Mesendoderm (in vitro differentiated cells): ENCODE measurements around the gene LPA.
"Not testable (repeated sequence)": the region's sequence is repeated elsewhere in the genome, so short reads cannot be mapped to it uniquely, and the experiment has no call there.

Experiments used
- DNase-seq: peaks from one replicate; pipeline ENCODE4 v3.0.0; 2013
- H2AK5ac ChIP-seq: 2 replicates; pipeline ENCODE4 v1.6.1; 2013; ENCODE audit warnings: low read length, inconsistent platforms
- H2BK120ac ChIP-seq: 2 replicates; pipeline ENCODE4 v1.6.1; 2013; ENCODE audit warnings: low read depth, mild to moderate bottlenecking, low read length, moderate library complexity, mixed read lengths
- H2BK15ac ChIP-seq: replicated peaks from 2 replicates; pipeline ENCODE4 v1.6.1; 2013; ENCODE audit warnings: low read depth, mild to moderate bottlenecking, moderate library complexity
- H2BK5ac ChIP-seq: 2 replicates; pipeline ENCODE4 v1.6.1; 2013; ENCODE audit warnings: low read length, inconsistent platforms
- H3K18ac ChIP-seq: 2 replicates; pipeline ENCODE4 v1.6.1; 2013; ENCODE audit warnings: mild to moderate bottlenecking, low read length, mixed read lengths
- H3K23ac ChIP-seq: one replicate; pipeline ENCODE4 v1.6.1; 2013; ENCODE audit warnings: low read length
- H3K27ac ChIP-seq: 2 replicates; pipeline ENCODE4 v1.5.1; 2013; ENCODE audit warnings: low read depth, mild to moderate bottlenecking, inconsistent platforms, low read length, moderate library complexity
- H3K27me3 ChIP-seq: 2 replicates; pipeline ENCODE4 v1.6.1; 2013; ENCODE audit warnings: low read length, control low read depth, mild to moderate bottlenecking, inconsistent platforms; ENCODE audit not compliant: insufficient read depth, poor library complexity
- H3K36me3 ChIP-seq: 2 replicates; pipeline ENCODE4 v1.6.1; 2013; ENCODE audit warnings: low read length, inconsistent platforms; ENCODE audit not compliant: control insufficient read depth, insufficient read depth
- H3K4ac ChIP-seq: one replicate; pipeline ENCODE4 v1.6.1; 2013; ENCODE audit warnings: low read depth, mild to moderate bottlenecking, low read length, moderate library complexity
- H3K4me1 ChIP-seq: 2 replicates; pipeline ENCODE4 v1.6.1; 2013; ENCODE audit warnings: low read depth, low read length, inconsistent platforms; ENCODE audit not compliant: control insufficient read depth
- H3K4me2 ChIP-seq: 2 replicates; pipeline ENCODE4 v1.6.1; 2013; ENCODE audit warnings: low read length
- H3K4me3 ChIP-seq: 2 replicates; pipeline ENCODE4 v1.5.1; 2013; ENCODE audit warnings: mild to moderate bottlenecking, low read length
- H3K56ac ChIP-seq: one replicate; pipeline ENCODE4 v1.6.1; 2013; ENCODE audit warnings: low read length
- H3K79me1 ChIP-seq: 2 replicates; pipeline ENCODE4 v1.6.1; 2013; ENCODE audit warnings: low read length, inconsistent platforms
- H3K79me2 ChIP-seq: 2 replicates; pipeline ENCODE4 v1.6.1; 2013; ENCODE audit warnings: mild to moderate bottlenecking, low read length; ENCODE audit not compliant: control insufficient read depth, insufficient read depth
- H3K9ac ChIP-seq: 2 replicates; pipeline ENCODE4 v1.6.1; 2013; ENCODE audit warnings: low read length, inconsistent platforms
- H4K5ac ChIP-seq: one replicate; pipeline ENCODE4 v1.6.1; 2013; ENCODE audit warnings: low read length
- H4K8ac ChIP-seq: one replicate; pipeline ENCODE4 v1.6.1; 2013; ENCODE audit warnings: low read depth, mild to moderate bottlenecking, control low read depth, low read length, moderate library complexity
- WGBS: extraction: QIAGEN DNeasy Blood & Tissue Kit; methylation state at CpG from one replicate; pipeline ENCODE4 v1.1.7; 2013; ENCODE audit warnings: low lambda C conversion rate, missing lambda C conversion rate; ENCODE audit not compliant: insufficient coverage; ENCODE audit errors: extremely low coverage; 5-methylcytosine and 5-hydroxymethylcytosine counted together

The LPA gene

GRCh38 chr6:160676418-160676817, 12.3 kb upstream of the LPA start:
- not testable (repeated sequence) for H3K36me3 ChIP-seq, H3K79me1 ChIP-seq, H3K23ac ChIP-seq, H2BK5ac ChIP-seq, DNase-seq, H2BK15ac ChIP-seq, H3K56ac ChIP-seq, H3K4me3 ChIP-seq, H3K27ac ChIP-seq, H3K27me3 ChIP-seq, H4K5ac ChIP-seq, H3K4ac ChIP-seq, H3K9ac ChIP-seq, H3K18ac ChIP-seq, H4K8ac ChIP-seq, H3K4me1 ChIP-seq, H3K4me2 ChIP-seq, H2AK5ac ChIP-seq, H3K79me2 ChIP-seq, H2BK120ac ChIP-seq
- WGBS: no CpG with 5 or more reads among the region's 5 CpGs

DNA sequence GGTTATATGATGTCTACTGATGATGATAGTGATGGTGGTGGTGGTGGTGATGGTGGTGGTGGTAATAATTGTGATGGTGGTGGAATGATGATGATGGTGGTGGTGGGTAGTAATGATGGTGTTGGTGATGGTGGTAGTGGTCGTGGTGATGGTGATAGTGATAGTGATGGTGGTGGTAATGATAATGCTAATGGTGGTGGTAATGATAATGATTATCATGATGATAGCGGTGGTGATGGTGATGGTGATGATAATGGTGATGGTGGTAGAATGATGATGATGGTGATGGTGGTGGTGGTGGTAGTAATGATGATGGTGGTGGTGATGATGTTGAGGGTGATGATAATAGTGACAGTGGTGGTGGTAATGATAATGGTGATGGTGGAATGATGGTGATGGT, 4.5 kb upstream of the LPA start:
- no peak overlapping the region for H4K5ac ChIP-seq
- DNase-seq: no peak
- no CpG with 5 or more reads among the region's 2 CpGs for WGBS

DNA sequence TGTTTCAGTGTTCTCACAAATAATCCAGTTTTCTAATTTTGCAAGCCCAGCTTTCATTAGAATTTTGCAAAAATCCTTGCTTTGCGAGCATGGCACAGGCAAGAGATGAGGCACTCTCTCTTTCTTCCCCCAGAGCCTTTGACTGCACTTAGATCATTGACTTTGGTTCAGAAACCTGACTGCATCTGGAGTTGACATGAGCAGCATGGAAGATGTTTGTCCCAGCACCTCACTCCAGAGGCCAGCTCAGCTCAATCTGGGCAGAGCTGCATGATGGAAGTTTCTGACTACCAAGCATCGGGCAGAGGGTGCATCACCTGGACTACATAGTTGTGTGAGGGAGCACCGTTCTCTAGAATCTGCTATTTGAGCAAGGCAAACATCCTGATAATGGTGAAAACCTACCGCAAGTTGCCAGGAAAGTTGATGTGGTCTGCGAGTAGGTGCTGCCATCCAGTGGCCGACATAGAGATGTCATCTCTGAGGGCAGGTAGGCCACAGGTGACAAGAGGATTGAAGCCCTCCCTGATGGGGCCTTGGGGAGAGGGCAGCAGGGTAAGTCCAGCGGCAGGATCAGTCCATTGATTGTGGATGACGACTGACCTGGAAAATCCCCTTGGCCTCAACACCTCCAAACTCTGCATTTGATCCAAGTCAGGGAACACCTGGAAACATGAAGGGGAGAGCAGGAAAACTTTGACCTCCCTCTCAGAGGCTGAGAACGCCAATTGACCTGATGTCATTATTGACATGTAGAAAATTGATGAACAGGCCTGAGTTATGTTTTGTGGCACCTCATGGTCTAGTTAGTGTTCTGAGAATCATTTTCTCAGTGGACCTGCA, 3.8 kb upstream of the LPA start:
- H3K36me3 ChIP-seq: no peaks in the 10 kb centered on the region
- no peak overlapping the region for H3K9ac ChIP-seq
- no CpG with 5 or more reads among the region's 9 CpGs for WGBS
- no peak overlapping the region for H3K23ac ChIP-seq
- H3K18ac ChIP-seq: no peak overlapping the region
- H3K4ac ChIP-seq: no peak overlapping the region
- H3K4me3 ChIP-seq: no peak overlapping the region
- no peaks in the 10 kb centered on the region for H3K79me2 ChIP-seq
- no peak overlapping the region for H4K8ac ChIP-seq
- no peak overlapping the region for H2AK5ac ChIP-seq
- H2BK5ac ChIP-seq: no peak overlapping the region
- no peaks in the 10 kb centered on the region for H3K27me3 ChIP-seq
- H2BK15ac ChIP-seq: no peak overlapping the region
- peak; percentile 77 for DNase-seq
- H3K56ac ChIP-seq: no peak overlapping the region
- H2BK120ac ChIP-seq: no peak overlapping the region
- no peak overlapping the region for H3K27ac ChIP-seq
- H3K79me1 ChIP-seq: no peaks in the 10 kb centered on the region
- H4K5ac ChIP-seq: no peak overlapping the region
- no peaks in the 10 kb centered on the region for H3K4me1 ChIP-seq
- H3K4me2 ChIP-seq: no peak overlapping the region

More for the DNA sequence above, 4.5 kb upstream of the LPA start:
- H3K4ac ChIP-seq: no peak overlapping the region
- H3K9ac ChIP-seq: no peak overlapping the region
- no peaks in the 10 kb centered on the region for H3K36me3 ChIP-seq
- no peak overlapping the region for H3K27ac ChIP-seq
- H3K79me2 ChIP-seq: no peaks in the 10 kb centered on the region
- H3K4me3 ChIP-seq: no peak overlapping the region
- no peak overlapping the region for H2BK15ac ChIP-seq
- H3K23ac ChIP-seq: no peak overlapping the region
- no peak overlapping the region for H2BK5ac ChIP-seq
- no peaks in the 10 kb centered on the region for H3K4me1 ChIP-seq
- H3K18ac ChIP-seq: no peak overlapping the region
- no peaks in the 10 kb centered on the region for H3K79me1 ChIP-seq
- H2BK120ac ChIP-seq: no peak overlapping the region
- no peaks in the 10 kb centered on the region for H3K27me3 ChIP-seq
- no peak overlapping the region for H3K4me2 ChIP-seq
- H3K56ac ChIP-seq: no peak overlapping the region
- H2AK5ac ChIP-seq: no peak overlapping the region
- no peak overlapping the region for H4K8ac ChIP-seq

DNA sequence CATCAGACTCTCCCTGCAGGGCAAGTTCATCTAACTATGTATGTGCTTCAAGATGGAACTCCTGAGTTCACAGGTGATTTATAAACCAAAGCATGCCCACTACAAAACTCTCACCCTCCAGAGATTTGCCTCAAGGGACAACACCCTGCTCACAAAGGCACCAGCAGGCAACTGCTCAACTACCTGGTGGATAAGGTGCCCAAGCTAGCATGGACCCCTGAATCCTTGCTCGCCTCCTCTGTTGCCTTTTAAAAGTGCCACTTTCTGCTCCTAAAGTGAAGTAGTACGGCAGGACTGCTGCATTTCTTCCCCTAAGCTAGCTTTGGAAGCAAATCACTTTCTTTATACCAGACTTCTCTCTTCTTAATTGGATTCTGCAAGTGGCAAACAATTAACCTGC, 1.2 kb downstream of the LPA start:
- Histone ChIP-seq H2BK5ac (no peak overlapping the region), H3K4me1 (no peaks in the 10 kb centered on the region), H2BK120ac (no peak overlapping the region), H3K18ac (no peak overlapping the region), H3K79me2 (no peaks in the 10 kb centered on the region), H4K5ac (no peak overlapping the region), H4K8ac (no peak overlapping the region), H3K4me2 (no peak overlapping the region), H3K4ac (no peak overlapping the region), H3K27ac (no peak overlapping the region), H3K56ac (peak overlapping the region; percentile 2), H3K9ac (no peak overlapping the region), H2BK15ac (no peak overlapping the region), H3K79me1 (no peaks in the 10 kb centered on the region), H3K4me3 (no peak overlapping the region), H3K36me3 (no peaks in the 10 kb centered on the region), H3K23ac (no peak overlapping the region), H2AK5ac (no peak overlapping the region), H3K27me3 (no peaks in the 10 kb centered on the region)
- no peak for DNase-seq
- WGBS: no CpG with 5 or more reads among the region's 2 CpGs

GRCh38 chr6:160662429-160662828, 1.6 kb downstream of the LPA start:
- Histone ChIP-seq H3K23ac (no peak overlapping the region), H3K4ac (no peak overlapping the region), H3K4me3 (no peak overlapping the region), H2BK5ac (no peak overlapping the region), H3K27me3 (no peaks in the 10 kb centered on the region), H2BK120ac (no peak overlapping the region), H3K56ac (no peak overlapping the region), H2AK5ac (no peak overlapping the region), H2BK15ac (no peak overlapping the region), H3K4me2 (no peak overlapping the region), H3K9ac (no peak overlapping the region), H3K18ac (no peak overlapping the region), H4K8ac (no peak overlapping the region), H3K4me1 (no peaks in the 10 kb centered on the region), H4K5ac (no peak overlapping the region), H3K79me2 (no peaks in the 10 kb centered on the region), H3K36me3 (no peaks in the 10 kb centered on the region), H3K79me1 (no peaks in the 10 kb centered on the region), H3K27ac (no peak overlapping the region)
- peak; percentile 0 for DNase-seq
- no CpG with 5 or more reads among the region's 3 CpGs for WGBS

- WGBS: no CpG with 5 or more reads among the region's 3 CpGs
- H3K23ac ChIP-seq: no peak overlapping the region
Measured at GRCh38 chr6:160661216-160661615, 2.9 kb downstream of the LPA start.

More at GRCh38 chr6:160661216-160661615, 2.9 kb downstream of the LPA start:
- H3K79me1 ChIP-seq: no peaks in the 10 kb centered on the region
- no peaks in the 10 kb centered on the region for H3K4me1 ChIP-seq
- H3K18ac ChIP-seq: no peak overlapping the region
- no peak for DNase-seq
- no peak overlapping the region for H3K4me2 ChIP-seq
- H3K79me2 ChIP-seq: no peaks in the 10 kb centered on the region
- H3K56ac ChIP-seq: no peak overlapping the region
- no peaks in the 10 kb centered on the region for H3K27me3 ChIP-seq
- no peak overlapping the region for H4K8ac ChIP-seq
- H4K5ac ChIP-seq: no peak overlapping the region
- H2BK120ac ChIP-seq: no peak overlapping the region
- H2AK5ac ChIP-seq: no peak overlapping the region
- H3K4me3 ChIP-seq: no peak overlapping the region
- H3K27ac ChIP-seq: no peak overlapping the region
- H2BK5ac ChIP-seq: no peak overlapping the region
- no peaks in the 10 kb centered on the region for H3K36me3 ChIP-seq
- H3K9ac ChIP-seq: no peak overlapping the region
- no peak overlapping the region for H2BK15ac ChIP-seq
- H3K4ac ChIP-seq: no peak overlapping the region
